ENCODE data around the gene MDM2.

DNA sequence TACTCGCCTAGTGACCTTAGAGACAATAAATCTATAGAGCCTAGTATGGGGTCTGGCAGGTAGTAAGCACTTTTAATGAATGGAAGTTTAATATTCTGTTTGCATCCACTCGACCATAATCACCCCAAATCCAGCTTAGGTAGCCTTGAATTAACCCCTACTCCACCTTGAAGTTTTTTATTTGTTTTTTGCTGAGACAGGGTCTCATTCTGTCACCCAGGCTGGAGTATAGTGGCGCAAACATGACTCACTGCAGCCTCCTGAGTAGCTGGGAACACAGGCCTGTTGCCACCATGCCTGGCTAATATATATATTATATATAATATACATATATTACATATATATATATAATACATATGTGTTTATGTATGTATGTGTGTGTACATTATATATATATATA, 38.8 kb downstream of the MDM2 start:
- TF ChIP-seq CTCF (IDR thresholded peaks at IDR 0.05 in 8 of 11, conservative IDR thresholded peaks at IDR 0.05 in 3 of 11) (no peak), POLR2A (IDR thresholded peaks at IDR 0.05) (no peak)

Measured in spleen (tissue), 7 donors.